Neural cell (in vitro differentiated cells): ENCODE data around the gene SLC1A2. TPM values are rescaled to one million over a fixed set of nuclear protein-coding genes. Genes with fewer than 3 reads are reported as not detected.

Source experiments
- H2AFZ ChIP-seq: fragments of 200-600, 300-800 bp; sonication (generic), shearing (Covaris generic); 2 replicates; pipeline ENCODE4 v1.6.0; 2014; ENCODE audit warnings: low read depth, mild to moderate bottlenecking, antibody characterized with exemption, low read length, moderate library complexity
- H3F3A ChIP-seq: fragments of 200-600 bp; shearing (Covaris generic); 2 replicates; pipeline ENCODE4 v1.6.1; 2016; ENCODE audit warnings: mild to moderate bottlenecking, moderate library complexity, mixed read lengths, antibody characterized with exemption, low read length; ENCODE audit not compliant: insufficient read depth, poor library complexity, severe bottlenecking
- H3K27ac ChIP-seq: fragments of 200-600, 300-800 bp; sonication (generic), shearing (Covaris generic); 2 replicates; pipeline ENCODE4 v1.5.1; 2014; ENCODE audit warnings: mild to moderate bottlenecking, low read length, moderate library complexity
- H3K27me3 ChIP-seq: fragments of 300-800, 200-600 bp; sonication (generic), shearing (Covaris generic); 2 replicates; pipeline ENCODE4 v1.6.0; 2014; ENCODE audit warnings: mild to moderate bottlenecking, low read depth, low read length, moderate library complexity; ENCODE audit not compliant: insufficient read depth
- H3K36me3 ChIP-seq: fragments of 300-800, 200-600 bp; sonication (generic), shearing (Covaris generic); 2 replicates; pipeline ENCODE4 v1.5.1; 2014; ENCODE audit warnings: mild to moderate bottlenecking, antibody characterized with exemption, low read length, moderate library complexity; ENCODE audit not compliant: insufficient read depth
- H3K4me2 ChIP-seq: fragments of 300-800, 200-600 bp; sonication (generic), shearing (Covaris generic); 2 replicates; pipeline ENCODE4 v1.6.0; 2014; ENCODE audit warnings: mild to moderate bottlenecking, low read length
- H3K4me3 ChIP-seq: fragments of 300-800, 200-600 bp; sonication (generic), shearing (Covaris generic); 2 replicates; pipeline ENCODE4 v1.5.1; 2014; ENCODE audit warnings: mild to moderate bottlenecking, low read length, moderate library complexity
- H3K79me2 ChIP-seq: fragments of 200-600 bp; shearing (Covaris generic); replicated peaks from 2 replicates; pipeline ENCODE4 v1.6.0; 2014; ENCODE audit warnings: mild to moderate bottlenecking, low read length, moderate library complexity; ENCODE audit not compliant: insufficient read depth
- H3K9ac ChIP-seq: fragments of 300-800, 200-600 bp; sonication (generic), shearing (Covaris generic); 2 replicates; pipeline ENCODE4 v1.6.1; 2016; ENCODE audit warnings: mild to moderate bottlenecking, low read length, mixed read lengths
- H3K9me2 ChIP-seq: fragments of 200-600 bp; shearing (Covaris generic); 2 replicates; pipeline ENCODE4 v1.6.1; 2016; ENCODE audit warnings: mild to moderate bottlenecking, low read length, mixed read lengths; ENCODE audit not compliant: insufficient read depth
- H3K9me3 ChIP-seq: fragments of 200-600, 300-800 bp; sonication (generic), shearing (Covaris generic); 2 replicates; pipeline ENCODE4 v1.6.1; 2016; ENCODE audit warnings: mild to moderate bottlenecking, mixed run types, low read length, moderate library complexity, mixed read lengths
- H4K20me1 ChIP-seq: fragments of 200-600 bp; shearing (Covaris generic); 2 replicates; pipeline ENCODE4 v1.6.1; 2016; ENCODE audit warnings: mild to moderate bottlenecking, mixed run types; ENCODE audit not compliant: insufficient read depth
- EP300 ChIP-seq: fragments of 450-650 bp; conservative IDR thresholded peaks from 2 replicates; pipeline ENCODE4 v1.6.1; 2014; ENCODE audit warnings: antibody characterized with exemption, mild to moderate bottlenecking, moderate library complexity; ENCODE audit not compliant: poor library complexity, severe bottlenecking
- EZH2 ChIP-seq: fragments of 200-600, 300-800 bp; shearing (Covaris generic), sonication (generic); IDR thresholded peaks from 2 replicates; pipeline ENCODE4 v1.6.1; 2014; ENCODE audit warnings: antibody characterized with exemption, low read length, borderline replicate concordance, mild to moderate bottlenecking; ENCODE audit not compliant: insufficient read depth, poor library complexity, severe bottlenecking
- MXI1 ChIP-seq: fragments of 450-650 bp; conservative IDR thresholded peaks from 2 replicates; pipeline ENCODE4 v1.6.1; 2014; ENCODE audit warnings: antibody characterized with exemption, mild to moderate bottlenecking; ENCODE audit not compliant: poor library complexity, severe bottlenecking
- POLR2AphosphoS5 ChIP-seq: IDR thresholded peaks from 2 replicates; pipeline ENCODE4 v1.6.1; 2012
- RAD21 ChIP-seq: fragments of 450-650 bp; conservative IDR thresholded peaks from 2 replicates; pipeline ENCODE4 v1.6.1; 2014; ENCODE audit warnings: antibody characterized with exemption, mild to moderate bottlenecking, moderate library complexity
- SMC3 ChIP-seq: fragments of 450-650 bp; conservative IDR thresholded peaks from 2 replicates; pipeline ENCODE4 v1.6.1; 2014; ENCODE audit warnings: antibody characterized with exemption, mild to moderate bottlenecking, moderate library complexity; ENCODE audit not compliant: poor library complexity
- TAF1 ChIP-seq: IDR thresholded peaks from 2 replicates; pipeline ENCODE4 v1.6.1; 2012; ENCODE audit warnings: low read depth
- polyA plus RNA-seq: library from polyadenylated mRNA; depleted of rRNA; stranded (reverse); fragments of >200 nt; gene quantifications from 2 replicates; pipeline ENCODE4 v1.2.3, GENCODE V29; 2014
- TF ChIP-seq, protein P1 (sequence below): IDR thresholded peaks from 2 replicates; pipeline ENCODE4 v1.6.1; 2012; ENCODE audit warnings: borderline replicate concordance
- TF ChIP-seq, protein P2 (sequence below): fragments of 450-650 bp; IDR thresholded peaks from 2 replicates; pipeline ENCODE4 v1.5.1; 2014; ENCODE audit warnings: antibody characterized with exemption, mild to moderate bottlenecking, moderate library complexity; ENCODE audit not compliant: poor library complexity, severe bottlenecking

SLC1A2 gene
- polyA plus RNA-seq, 1 donor from 2014 or later, result 134 TPM

GRCh38 chr11:35380603-35381002, 38.8 kb downstream of the SLC1A2 start:
- no peak overlapping the region for H3K27ac ChIP-seq
- no peak overlapping the region for H3K9ac ChIP-seq
- no peaks in the 10 kb centered on the region for H3K9me3 ChIP-seq
- no peaks in the 10 kb centered on the region for H3F3A ChIP-seq
- TF ChIP-seq EZH2, result no peak
- TF ChIP-seq, protein P1, sequence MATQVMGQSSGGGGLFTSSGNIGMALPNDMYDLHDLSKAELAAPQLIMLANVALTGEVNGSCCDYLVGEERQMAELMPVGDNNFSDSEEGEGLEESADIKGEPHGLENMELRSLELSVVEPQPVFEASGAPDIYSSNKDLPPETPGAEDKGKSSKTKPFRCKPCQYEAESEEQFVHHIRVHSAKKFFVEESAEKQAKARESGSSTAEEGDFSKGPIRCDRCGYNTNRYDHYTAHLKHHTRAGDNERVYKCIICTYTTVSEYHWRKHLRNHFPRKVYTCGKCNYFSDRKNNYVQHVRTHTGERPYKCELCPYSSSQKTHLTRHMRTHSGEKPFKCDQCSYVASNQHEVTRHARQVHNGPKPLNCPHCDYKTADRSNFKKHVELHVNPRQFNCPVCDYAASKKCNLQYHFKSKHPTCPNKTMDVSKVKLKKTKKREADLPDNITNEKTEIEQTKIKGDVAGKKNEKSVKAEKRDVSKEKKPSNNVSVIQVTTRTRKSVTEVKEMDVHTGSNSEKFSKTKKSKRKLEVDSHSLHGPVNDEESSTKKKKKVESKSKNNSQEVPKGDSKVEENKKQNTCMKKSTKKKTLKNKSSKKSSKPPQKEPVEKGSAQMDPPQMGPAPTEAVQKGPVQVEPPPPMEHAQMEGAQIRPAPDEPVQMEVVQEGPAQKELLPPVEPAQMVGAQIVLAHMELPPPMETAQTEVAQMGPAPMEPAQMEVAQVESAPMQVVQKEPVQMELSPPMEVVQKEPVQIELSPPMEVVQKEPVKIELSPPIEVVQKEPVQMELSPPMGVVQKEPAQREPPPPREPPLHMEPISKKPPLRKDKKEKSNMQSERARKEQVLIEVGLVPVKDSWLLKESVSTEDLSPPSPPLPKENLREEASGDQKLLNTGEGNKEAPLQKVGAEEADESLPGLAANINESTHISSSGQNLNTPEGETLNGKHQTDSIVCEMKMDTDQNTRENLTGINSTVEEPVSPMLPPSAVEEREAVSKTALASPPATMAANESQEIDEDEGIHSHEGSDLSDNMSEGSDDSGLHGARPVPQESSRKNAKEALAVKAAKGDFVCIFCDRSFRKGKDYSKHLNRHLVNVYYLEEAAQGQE, result no peak
- no peak for TF ChIP-seq TAF1
- no peak for TF ChIP-seq POLR2AphosphoS5
- TF ChIP-seq RAD21, result no peak
- TF ChIP-seq MXI1, result no peak
- TF ChIP-seq, protein P2, sequence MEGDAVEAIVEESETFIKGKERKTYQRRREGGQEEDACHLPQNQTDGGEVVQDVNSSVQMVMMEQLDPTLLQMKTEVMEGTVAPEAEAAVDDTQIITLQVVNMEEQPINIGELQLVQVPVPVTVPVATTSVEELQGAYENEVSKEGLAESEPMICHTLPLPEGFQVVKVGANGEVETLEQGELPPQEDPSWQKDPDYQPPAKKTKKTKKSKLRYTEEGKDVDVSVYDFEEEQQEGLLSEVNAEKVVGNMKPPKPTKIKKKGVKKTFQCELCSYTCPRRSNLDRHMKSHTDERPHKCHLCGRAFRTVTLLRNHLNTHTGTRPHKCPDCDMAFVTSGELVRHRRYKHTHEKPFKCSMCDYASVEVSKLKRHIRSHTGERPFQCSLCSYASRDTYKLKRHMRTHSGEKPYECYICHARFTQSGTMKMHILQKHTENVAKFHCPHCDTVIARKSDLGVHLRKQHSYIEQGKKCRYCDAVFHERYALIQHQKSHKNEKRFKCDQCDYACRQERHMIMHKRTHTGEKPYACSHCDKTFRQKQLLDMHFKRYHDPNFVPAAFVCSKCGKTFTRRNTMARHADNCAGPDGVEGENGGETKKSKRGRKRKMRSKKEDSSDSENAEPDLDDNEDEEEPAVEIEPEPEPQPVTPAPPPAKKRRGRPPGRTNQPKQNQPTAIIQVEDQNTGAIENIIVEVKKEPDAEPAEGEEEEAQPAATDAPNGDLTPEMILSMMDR, result no peak
- no peak for TF ChIP-seq SMC3
- TF ChIP-seq EP300, result no peak
- no peak overlapping the region for H2AFZ ChIP-seq
- no peak overlapping the region for H3K4me3 ChIP-seq
- no peaks in the 10 kb centered on the region for H4K20me1 ChIP-seq
- H3K27me3 ChIP-seq, result no peaks in the 10 kb centered on the region
- peaks cover 4% of the 10 kb centered on the region for H3K36me3 ChIP-seq
- H3K4me2 ChIP-seq, result no peak overlapping the region
- no peaks in the 10 kb centered on the region for H3K9me2 ChIP-seq
- peaks cover 5% of the 10 kb centered on the region for H3K79me2 ChIP-seq

DNA sequence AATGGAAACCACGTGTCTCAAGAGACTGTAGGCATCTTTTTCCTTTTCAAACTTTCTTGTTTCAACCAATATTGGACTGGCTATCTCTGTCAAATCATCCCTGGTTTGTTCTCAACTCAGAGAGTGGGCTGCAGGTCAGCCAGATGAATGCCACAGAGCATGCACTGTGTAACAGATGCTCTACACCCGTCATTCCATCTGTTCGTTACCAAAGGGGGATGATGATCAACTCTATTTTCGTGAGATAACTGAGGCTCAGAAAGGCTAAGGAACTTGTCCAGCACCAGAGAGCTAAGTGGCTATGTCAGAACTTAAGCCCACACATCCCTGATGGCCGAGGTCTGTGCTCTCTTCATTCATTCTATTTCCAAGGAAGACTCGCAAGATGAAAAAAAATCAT, 42.1 kb downstream of the SLC1A2 start:
- H3K4me3 ChIP-seq, result no peak overlapping the region
- no peak overlapping the region for H3K9ac ChIP-seq
- no peak overlapping the region for H2AFZ ChIP-seq
- H3F3A ChIP-seq, result no peaks in the 10 kb centered on the region
- no peak overlapping the region for H3K4me2 ChIP-seq
- peaks cover 11% of the 10 kb centered on the region for H3K79me2 ChIP-seq
- H3K9me3 ChIP-seq, result no peaks in the 10 kb centered on the region
- H3K36me3 ChIP-seq, result peaks cover 4% of the 10 kb centered on the region
- H3K9me2 ChIP-seq, result no peaks in the 10 kb centered on the region
- H3K27ac ChIP-seq, result no peak overlapping the region
- TF ChIP-seq, protein P2, result no peak
- TF ChIP-seq TAF1, result no peak
- H4K20me1 ChIP-seq, result no peaks in the 10 kb centered on the region
- H3K27me3 ChIP-seq, result no peaks in the 10 kb centered on the region
